Measurements from ENCODE around the gene YDJC.
"Not testable (repeated sequence)": the region's sequence is repeated elsewhere in the genome, so short reads cannot be mapped to it uniquely, and the experiment has no call there.

Gene YDJC

DNA sequence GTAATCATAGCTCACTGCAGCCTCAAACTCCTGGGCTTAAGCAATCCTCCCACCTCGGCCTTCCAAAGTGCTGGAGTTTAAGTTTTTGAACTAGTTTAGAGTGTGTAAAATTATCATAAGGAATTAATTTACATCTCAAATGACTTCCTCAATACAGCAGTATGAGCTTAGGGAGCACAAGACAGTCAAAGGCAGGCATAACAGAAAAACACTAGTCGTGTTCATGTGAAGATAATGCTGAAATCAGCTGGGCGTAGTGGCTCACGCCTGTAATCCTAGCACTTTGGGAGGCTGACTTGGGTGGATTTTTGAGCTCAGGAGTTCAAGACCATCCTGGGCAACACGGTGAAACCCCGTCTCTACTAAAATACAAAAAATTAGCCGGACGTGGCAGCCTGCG is 25.8 kb downstream of the YDJC start:
- no peak for DNase-seq

DNA sequence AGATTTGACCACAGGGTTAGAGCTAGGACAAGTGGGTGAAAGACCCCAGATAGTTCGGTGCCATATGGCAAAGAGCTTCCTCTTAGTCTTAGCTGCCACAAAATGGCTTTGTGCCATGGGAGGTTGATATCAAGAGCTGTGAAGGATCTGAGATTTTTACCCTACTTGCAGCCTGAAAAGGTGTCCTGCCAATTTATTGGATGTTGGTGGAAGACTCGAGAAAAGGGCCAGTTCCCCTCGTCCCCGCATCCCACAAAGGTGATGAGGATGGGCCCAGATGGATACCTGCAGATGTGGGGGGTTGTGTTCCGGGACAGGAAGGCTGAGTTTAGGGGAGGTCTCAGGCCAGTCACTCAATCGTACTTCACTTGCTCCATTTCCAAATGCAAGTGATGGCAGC is 27.2 kb downstream of the YDJC start:
- peak in 1 of 2 experiments; percentile 26 for DNase-seq

DNA sequence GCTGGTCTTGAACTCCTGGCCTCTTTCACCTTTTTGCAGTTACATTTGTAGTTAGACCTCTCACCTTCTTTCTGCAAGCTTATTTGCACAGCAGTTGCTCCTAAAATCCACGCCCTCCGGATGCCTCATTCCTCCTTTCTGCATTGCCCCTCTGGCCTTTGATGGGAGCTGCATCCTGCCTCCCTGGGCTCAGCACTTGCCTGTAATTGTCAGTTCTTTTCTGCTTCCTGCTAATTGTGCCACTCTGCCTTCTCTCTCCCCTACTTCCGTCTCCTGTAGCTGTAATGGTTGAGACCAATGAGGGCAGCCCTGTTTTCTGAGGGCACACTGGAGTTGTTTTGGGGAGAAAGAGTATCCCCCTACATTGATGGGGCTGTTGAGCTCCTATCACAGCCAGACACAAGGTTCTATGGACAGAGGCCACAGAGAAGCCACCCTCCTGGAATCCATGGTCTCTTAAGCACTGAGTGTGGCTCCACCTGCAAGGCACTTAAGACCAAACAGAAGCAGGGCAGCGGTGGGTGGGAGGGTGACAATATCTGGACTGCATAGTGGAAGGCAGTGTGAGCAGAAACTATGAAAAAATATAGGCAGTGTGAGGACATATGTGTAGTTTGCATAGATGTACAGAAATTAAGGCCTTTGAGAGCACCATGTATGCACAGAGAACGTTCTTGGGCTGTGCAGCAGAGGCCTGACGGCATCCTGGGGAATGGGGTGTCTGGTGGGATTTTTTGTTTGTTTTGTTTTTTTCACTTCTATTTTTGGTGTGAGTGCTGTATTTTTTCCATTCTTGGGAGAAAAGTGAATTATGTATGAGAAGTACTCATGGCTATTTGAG is 30.5 kb downstream of the YDJC start:
- no peak for DNase-seq

DNA sequence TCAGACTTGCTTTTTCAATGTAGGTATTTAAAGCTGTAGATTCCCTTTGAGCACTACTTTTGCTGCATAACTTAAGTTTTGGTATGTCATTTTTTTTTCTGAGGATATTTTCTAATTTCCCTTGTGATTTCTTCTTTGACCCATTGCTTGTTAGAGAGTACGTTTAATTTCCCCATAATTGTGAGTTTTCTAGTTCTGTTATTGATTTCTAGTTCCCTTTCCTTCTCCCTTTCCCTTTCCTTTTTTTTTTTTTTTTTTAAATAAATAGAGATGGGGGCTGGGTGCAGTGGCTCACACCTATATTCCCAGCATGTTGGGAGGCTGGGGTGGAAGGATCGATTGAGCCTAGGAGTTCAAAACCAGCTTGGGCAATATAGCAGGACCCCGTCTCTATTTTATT is 31.5 kb downstream of the YDJC start:
- no peak for DNase-seq

DNA sequence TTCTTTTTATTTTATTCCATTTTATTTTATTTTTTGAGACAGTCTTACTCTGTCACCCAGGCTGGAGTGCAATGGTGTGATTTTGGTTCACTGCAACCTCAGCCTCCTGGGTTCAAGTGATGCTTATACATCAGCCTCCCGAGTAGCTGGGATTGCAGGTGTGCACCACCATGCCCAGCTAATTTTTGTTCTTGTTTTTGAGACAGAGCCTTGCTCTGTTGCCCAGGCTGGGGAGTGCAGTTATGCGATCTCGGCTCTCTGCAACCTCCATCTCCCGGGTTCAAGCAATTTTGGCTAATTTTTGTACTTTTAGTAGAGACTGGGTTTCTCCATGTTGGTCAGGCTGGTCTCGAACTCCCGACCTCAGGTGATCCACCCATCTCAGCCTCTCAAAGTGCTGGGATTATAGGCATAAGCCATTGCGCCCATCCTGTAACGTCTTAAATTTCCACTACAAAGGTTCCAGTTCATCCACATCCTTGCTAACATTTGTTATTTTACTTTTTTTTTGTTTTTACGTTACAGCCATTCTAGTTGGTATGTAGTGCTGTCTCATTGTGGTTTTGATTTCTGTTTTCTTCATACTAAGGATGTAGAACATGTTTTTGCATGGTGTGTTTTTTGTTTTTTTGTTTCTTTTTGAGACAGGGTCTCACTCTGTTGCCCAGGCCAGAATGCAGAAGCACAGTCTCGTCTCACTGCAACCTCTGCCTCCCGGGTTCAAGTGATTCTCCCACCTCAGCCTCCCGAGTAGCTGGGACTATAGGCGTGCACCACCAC is 33.3 kb downstream of the YDJC start:
- DNase-seq: not testable (repeated sequence)

DNA sequence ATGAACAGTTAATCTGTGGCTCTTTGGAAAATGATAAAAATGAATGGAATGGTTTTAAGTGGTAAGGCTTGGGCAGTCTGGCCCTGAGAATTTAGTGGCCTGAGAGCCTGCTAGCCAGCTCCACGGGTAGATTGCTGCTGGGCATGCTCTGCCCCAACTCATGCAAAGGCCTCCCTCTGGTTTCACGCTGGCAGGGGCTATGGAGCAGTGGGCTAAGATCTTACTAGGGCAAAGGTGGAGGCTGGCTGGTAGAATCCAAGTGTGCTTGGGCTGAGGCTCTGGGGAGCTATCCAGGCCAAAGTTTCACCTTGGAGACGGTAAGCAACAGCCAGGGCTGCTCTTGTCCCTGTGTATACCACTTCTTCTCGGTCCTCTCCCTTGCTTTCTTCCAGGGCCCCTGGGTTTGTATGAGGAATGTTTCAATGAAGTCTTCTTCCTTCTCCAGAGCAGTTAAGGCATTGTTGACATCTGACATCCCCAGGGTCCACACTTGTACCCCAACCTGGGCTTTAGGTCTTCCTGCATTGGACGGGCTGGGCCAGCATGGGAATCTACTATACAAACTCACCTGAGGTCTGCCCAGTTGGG is 34.9 kb downstream of the YDJC start:
- DNase-seq: no peak

DNA sequence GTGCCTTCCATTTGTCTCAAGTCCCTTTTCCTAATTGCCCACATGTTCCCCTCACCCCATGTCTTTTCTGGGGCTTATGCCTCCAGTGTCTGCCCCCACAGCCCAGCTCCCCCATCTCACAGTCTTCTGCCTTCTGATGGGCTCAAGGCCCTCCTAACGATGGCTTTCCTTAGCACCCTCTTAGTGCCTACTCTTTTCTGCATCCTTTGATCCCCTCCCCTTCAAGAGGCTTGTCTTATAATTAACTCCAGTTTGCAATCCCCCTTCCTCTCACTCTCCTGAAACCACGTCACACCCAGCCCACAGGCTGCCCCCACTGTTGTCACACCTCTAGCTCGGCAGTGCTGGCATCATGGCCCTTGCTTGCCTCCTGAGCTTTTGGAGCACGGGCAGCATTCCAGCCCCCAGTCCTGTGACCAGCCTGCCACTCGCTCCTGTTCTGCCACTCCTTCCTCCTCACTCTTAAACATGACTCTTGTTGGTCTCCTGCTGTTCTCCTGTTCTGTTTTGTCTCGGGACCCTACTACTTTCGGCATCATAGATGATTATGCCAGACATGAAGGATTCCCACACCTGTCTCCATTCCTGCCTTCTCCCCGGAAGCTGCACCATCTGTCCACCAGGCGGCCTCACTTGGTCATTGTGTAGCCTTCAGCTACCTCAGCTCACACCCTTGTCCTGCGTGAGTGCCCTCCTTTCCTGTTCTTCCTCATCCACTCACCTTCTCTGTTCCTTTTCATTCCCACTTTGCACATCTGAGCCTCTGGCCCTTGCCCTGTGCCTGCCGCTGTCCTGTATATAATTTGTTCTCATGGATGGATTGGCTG is 36.2 kb downstream of the YDJC start:
- peak; percentile 14 to 54 for DNase-seq

DNA sequence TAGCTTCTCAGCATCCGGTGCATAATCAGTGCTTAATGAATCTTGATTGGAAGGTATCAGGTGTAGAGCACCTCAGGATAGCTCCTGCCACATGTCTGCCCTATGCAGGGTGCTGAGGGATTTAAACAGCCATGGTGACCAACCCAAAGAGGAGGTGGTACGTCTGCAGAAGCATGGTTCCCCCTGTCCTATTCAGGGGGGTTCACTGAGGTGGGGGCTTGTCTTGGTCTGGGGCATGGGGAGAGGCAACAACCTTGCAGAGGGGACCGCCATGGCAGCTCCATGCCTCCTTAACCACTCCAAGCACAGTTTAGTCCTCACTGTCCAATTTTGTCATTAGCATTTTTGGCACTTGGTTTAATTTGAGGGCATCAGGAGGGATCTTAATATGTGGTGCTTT is 37.4 kb downstream of the YDJC start:
- DNase-seq: no peak

DNA sequence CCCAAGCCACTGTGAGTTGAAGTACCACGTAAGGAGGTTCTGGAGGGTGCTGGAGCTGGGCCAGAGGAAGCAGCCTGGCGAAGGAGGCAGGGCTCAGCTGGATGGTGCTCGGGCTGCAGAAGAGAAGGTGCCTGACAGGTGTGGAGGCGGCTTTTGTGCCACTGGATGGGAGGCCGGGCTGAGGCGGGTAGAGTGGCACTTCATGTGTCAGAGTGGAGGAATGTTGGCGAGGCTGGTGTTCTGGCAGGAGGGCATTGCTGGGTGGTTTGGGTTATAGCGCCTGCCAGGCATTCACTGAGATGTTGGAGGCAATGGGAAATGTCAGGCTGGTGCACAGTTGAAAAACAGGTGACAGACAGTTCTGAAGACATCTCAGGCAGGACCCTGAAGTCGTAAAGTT is 38.1 kb downstream of the YDJC start:
- no peak for DNase-seq

DNA sequence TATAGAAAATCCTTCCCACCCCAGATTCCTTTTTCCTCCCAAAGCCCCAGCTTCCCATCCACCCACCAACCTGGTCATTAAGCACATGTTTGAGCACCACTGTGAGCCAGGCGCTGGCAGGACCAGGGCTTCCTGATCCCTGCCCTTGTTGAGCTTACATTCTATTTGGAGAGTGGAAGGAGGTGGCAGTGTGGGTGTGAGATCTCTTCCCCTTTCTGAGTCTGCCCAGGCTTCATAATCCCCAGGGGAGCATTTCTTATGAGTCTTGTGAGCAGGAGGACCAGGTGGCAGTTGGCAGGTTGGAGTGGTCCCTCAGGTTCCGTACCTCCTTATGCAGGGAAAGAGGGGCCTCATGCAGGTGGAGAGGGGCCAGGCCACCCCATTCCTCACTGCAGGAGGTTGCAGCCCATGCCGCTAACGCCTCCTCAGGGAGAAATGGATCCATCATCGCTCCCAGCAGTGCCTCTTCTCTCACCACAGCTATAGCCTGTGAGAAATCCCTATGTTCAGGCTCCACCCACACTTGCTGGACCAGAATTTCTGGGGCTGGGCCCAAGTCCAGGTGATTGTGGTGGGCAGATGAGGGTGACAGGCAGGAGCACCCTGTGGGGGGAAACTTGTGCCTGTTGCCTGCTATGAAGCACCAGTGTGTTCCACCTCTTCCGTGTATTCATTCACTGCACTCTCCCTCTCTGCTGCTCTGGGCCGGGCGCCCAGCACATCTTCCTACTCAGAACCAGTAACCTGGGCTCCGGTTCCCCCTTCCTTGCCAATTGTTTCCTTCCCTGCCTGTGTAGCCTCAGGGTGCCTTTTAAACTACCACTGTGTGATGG is 38.8 kb downstream of the YDJC start:
- DNase-seq: peak in 1 of 2 experiments; percentile 39

DNA sequence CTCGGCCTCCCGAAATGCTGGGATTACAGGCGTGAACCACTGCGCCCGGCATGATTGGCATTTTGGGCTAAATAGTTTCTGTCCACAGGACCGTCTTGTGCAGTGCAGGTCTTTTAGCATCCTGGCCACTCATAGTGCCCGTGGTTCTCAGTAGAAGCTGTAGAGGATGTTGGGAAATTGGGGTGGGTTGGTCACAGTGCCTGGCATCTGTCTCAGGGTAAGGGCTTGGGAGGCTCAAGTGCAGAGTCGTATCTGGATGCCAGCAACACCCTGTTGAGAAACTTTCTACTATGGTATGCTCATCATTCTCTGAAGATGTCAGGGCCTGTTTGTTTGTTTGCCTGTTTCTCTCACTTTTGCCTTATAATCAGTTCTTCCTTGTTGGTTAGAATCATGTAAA is 40.4 kb downstream of the YDJC start:
- DNase-seq: no peak

DNA sequence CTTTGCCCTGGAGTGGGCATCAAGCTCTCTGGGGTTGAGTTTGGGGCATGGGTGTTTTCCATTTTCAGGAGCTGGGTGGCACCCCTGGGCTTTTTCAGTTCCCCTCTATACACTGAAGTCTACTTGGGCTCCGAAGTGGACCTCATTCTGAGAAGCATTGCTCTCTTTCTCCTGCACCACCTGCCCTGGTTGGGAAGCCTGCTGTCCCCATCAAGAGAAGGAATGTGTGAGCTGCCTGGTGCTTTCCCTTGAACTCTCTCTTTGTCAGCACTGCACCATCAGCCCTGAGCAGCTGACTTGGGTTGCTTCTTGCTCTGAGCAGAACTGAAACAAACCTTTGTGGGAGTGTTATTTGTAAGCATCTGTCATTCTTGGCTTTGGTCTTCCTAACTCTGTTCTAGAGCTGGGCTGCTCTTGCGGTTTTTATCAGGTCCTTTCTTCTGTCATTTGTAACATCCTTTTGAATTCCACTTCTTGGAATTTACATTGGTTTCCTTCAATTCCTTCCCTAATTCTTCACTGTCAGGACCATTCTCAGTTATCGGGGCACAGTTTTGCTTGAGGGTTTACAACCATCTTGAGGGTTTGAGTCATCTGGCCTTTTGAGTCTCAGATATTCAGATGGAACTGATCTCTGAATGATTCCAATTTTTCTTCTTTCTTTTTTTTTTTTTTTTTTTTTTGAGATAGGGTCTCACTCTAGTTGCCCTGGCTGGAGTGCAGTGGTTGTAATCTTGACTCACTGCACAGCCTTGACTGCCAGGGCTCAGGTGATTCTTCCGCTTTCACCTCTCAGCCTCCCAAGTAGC is 41.8 kb downstream of the YDJC start:
- DNase-seq: no peak

DNA sequence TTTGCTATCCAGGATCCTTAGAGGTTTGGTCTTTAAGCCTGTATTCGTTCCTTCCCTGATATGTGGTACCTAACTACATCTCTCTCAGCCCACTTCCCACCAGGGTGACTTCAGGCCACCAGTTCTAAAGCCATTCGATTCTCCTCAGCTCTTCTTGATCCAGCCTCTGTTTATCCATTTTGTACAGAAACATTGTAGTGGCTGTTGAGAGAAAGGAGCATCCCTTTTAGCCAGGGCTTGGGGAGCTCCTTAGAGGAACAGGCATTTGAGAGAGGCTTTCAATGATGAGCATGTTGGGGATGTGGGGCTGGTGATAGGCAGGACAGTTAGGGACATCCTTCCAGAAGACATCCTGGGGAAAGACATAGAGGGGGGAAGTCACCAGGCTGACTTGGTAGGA is 44.4 kb downstream of the YDJC start:
- no peak for DNase-seq

DNA sequence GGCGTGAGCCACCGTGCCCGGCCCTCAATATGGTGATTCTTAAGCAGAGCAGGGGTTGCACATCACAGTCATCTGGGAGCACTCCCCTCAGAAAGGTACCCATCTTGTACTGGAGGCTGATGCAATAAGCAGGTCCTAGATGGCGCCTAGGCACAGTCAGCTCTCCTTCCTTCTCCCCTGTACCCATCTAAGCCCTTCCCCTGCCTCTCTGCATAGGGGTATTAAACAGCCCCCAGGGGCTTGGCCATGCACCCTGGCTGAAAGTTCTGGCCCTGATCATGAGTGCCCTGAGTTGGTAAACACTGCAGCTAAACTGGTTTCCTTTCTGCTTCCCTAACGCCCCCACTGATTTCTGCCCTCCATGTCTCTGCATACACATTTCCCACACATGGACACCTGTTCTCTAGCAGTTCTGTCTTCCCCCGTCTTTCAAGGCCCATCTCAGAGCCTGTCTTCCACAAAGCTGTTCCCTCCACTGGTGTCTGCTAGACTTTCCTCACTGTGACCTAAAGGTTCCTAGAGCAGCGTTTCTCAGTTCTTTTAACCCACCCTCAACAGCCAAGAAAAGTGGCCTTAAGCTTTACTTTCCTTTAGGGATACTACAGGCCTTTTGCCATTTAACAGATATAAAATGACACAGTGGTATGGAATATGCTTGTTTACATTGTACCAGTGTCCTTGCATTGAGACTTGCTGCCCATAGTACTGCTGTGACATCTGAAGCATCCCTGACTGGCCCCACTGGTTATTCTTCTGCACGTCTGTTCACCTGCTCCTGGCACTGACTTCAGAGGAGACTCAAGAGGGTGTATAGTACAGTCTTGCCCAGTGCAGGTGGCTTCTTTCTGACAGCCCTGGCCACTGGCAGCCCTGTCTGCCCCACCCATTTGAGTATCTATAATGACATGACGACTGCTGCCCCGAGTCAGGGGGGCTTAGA is 46.8 kb downstream of the YDJC start:
- no peak for DNase-seq

DNA sequence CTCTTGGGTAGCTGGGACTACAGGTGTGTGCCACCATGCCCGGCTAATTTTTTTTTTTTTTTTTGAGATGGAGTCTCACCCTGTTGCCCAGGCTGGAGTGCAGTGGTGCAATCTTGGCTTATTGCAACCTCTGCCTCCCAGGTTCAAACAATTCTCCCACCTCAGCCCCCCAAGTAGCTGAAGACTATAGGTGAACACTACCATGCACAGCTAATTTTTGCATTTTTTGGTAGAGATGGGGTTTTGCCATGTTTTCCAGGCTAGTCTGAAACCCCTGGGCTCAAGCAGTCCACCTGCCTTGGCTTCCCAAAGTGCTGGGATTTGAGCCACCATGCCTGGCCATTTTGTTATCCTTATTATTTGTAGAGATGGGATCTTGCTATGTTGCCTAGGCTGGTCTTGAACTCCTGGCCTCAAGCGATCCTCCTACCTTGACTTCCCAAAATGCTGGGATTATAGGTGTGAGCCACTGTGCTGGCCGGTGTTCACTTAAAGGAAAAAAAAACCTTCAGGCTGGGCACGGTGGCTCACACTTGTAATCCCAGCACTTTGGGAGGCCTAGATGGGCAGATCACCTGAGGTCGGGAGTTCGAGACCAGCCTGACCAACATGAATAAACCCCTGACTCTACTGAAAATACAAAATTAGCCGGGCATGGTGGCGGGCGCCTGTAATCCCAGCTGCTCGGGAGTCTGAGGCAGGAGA is 48.7 kb downstream of the YDJC start:
- not testable (repeated sequence) for DNase-seq

DNA sequence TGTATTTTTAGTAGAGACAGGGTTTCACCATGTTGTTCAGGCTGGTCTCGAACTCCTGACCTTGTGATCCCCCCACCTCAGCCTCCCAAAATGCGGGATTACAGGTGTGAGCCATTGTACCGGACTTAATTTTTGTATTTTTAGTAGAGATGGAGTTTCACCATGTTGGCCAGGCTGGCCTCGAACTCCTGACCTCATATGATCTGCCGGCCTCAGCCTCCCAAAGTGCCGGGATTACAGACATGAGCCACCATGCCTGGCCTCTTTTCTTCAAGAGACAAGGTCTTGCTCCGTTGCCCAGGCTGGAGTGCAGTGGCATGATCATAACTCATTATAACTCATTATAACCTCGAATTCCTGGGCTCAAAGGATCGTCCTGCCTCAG is 49.2 kb downstream of the YDJC start:
- not testable (repeated sequence) for DNase-seq

DNA sequence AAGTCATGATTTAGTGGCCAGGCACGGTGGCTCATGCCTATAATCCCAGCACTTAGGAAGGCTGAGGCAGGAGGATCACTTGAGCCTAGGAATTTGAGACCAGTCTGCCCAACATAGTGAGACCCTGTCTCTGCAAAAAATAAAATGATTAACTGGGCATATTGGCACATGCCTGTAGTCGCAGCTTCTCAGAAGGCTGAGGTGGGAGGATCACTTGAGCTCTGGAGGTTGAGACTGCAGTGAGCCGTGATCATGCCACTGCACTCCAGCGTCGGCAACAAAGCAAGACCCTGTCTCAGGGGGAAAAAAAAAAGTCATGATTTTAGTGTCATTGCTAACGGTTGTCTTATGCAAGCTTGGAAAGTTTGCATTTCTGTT is 50.4 kb downstream of the YDJC start:
- DNase-seq: no peak
